IMR-90 (cell line): ENCODE results near the gene MICAL3. TPM values are rescaled to one million over a fixed set of nuclear protein-coding genes. Genes with fewer than 3 reads are reported as not detected.

ENCODE experiments used
- ATAC-seq: fragments of 200-7000 bp; cut with Tn5 transposase; 2 replicates; pipeline ENCODE4 v1.9.1; 2020; ENCODE audit warnings: low read depth, mild to moderate bottlenecking, moderate library complexity
- BruUV-seq: library from RNA; stranded (reverse); fragments of 400-500 nt; replicated peaks from 2 replicates; lab custom pipeline; 2021; lab: Mats Ljungman, UMichigan
- CTCF ChIA-PET: fragments of 300-600 bp; formaldehyde crosslinking; extraction: SDS; loops from one replicate; lab custom pipeline; 2021; ENCODE audit warnings: antibody characterized with exemption; lab: Yijun Ruan, JAX
- POLR2A ChIA-PET: fragments of 300-600 bp; sonication (Branson Sonifier 250); formaldehyde crosslinking; loops from one replicate; lab custom pipeline; 2022; ENCODE audit warnings: antibody characterized with exemption; ENCODE audit not compliant: unreplicated experiment; lab: Charles Lee
- DNase-seq: peaks from one replicate; pipeline ENCODE4 v3.0.0; 2013
- H2AFZ ChIP-seq: replicated peaks from 2 replicates; pipeline ENCODE3; 2013; ENCODE audit warnings: low read length, mild to moderate bottlenecking; ENCODE audit not compliant: poor library complexity
- H2AK5ac ChIP-seq: 2 replicates; pipeline ENCODE4 v1.6.1; 2013; ENCODE audit warnings: low read depth, low read length, inconsistent platforms
- H2AK9ac ChIP-seq: replicated peaks from 2 replicates; pipeline ENCODE3; 2013; ENCODE audit warnings: mild to moderate bottlenecking, low read depth, low read length, moderate library complexity; ENCODE audit not compliant: poor library complexity
- H2BK120ac ChIP-seq: 2 replicates; pipeline ENCODE4 v1.6.1; 2013; ENCODE audit warnings: low read depth, low read length, inconsistent platforms
- H2BK15ac ChIP-seq: 3 replicates; pipeline ENCODE4 v1.6.1; 2013; ENCODE audit warnings: low read depth, low read length, inconsistent platforms
- H2BK20ac ChIP-seq: 2 replicates; pipeline ENCODE4 v1.6.1; 2013; ENCODE audit warnings: low read depth, mild to moderate bottlenecking, inconsistent platforms, low read length, moderate library complexity
- H2BK5ac ChIP-seq: 2 replicates; pipeline ENCODE4 v1.6.1; 2013; ENCODE audit warnings: mild to moderate bottlenecking, low read depth, low read length, inconsistent platforms; ENCODE audit not compliant: poor library complexity, severe bottlenecking
- H3K14ac ChIP-seq: replicated peaks from 2 replicates; pipeline ENCODE4 v1.6.1; 2013; ENCODE audit warnings: low read depth, low read length, inconsistent platforms
- H3K18ac ChIP-seq: 2 replicates; pipeline ENCODE4 v1.6.1; 2013; ENCODE audit warnings: low read depth, low read length, control low read depth
- H3K23ac ChIP-seq: 2 replicates; pipeline ENCODE4 v1.6.1; 2013; ENCODE audit warnings: low read depth, low read length, inconsistent platforms
- H3K27ac ChIP-seq: 2 replicates; pipeline ENCODE4 v1.5.1; 2013; ENCODE audit warnings: mild to moderate bottlenecking, control low read depth, low read length; ENCODE audit not compliant: insufficient read depth
- H3K27me3 ChIP-seq: 2 replicates; pipeline ENCODE4 v1.6.1; 2013; ENCODE audit warnings: low read length; ENCODE audit not compliant: control insufficient read depth, insufficient read depth
- H3K36me3 ChIP-seq: 2 replicates; pipeline ENCODE4 v1.6.1; 2013; ENCODE audit warnings: low read length, mixed read lengths; ENCODE audit not compliant: control insufficient read depth, insufficient read depth
- H3K4ac ChIP-seq: 2 replicates; pipeline ENCODE4 v1.6.1; 2013; ENCODE audit warnings: low read depth, low read length, inconsistent platforms
- H3K4me1 ChIP-seq: 2 replicates; pipeline ENCODE4 v1.6.1; 2013; ENCODE audit warnings: low read length, mixed read lengths; ENCODE audit not compliant: control insufficient read depth, insufficient read depth
- H3K4me2 ChIP-seq: 2 replicates; pipeline ENCODE4 v1.6.1; 2013; ENCODE audit warnings: low read depth, mild to moderate bottlenecking, control low read depth, low read length, moderate library complexity
- H3K4me3 ChIP-seq: 2 replicates; pipeline ENCODE4 v1.5.1; 2013; ENCODE audit warnings: low read depth, mild to moderate bottlenecking, control low read depth, low read length, moderate library complexity; ENCODE audit not compliant: insufficient read depth
- H3K56ac ChIP-seq: 2 replicates; pipeline ENCODE4 v1.6.1; 2013; ENCODE audit warnings: low read length, inconsistent platforms; ENCODE audit not compliant: insufficient read depth; ENCODE audit errors: extremely low read depth
- H3K79me1 ChIP-seq, 2 experiments: 2 replicates each; pipeline ENCODE4 v1.6.1; 2013; ENCODE audit warnings: low read length in 2 of 2, inconsistent platforms in 1 of 2, low read depth in 1 of 2
- H3K9ac ChIP-seq: 2 replicates; pipeline ENCODE4 v1.6.1; 2013; ENCODE audit warnings: low read depth, low read length, control low read depth
- H3K9me1 ChIP-seq: 2 replicates; pipeline ENCODE4 v1.6.1; 2013; ENCODE audit warnings: low read length, inconsistent platforms; ENCODE audit not compliant: insufficient read depth
- H3K9me3 ChIP-seq: 2 replicates; pipeline ENCODE4 v1.6.1; 2013; ENCODE audit warnings: low read length; ENCODE audit not compliant: control insufficient read depth, insufficient read depth
- H4K20me1 ChIP-seq: 2 replicates; pipeline ENCODE4 v1.6.1; 2013; ENCODE audit warnings: low read length, inconsistent platforms; ENCODE audit not compliant: insufficient read depth
- H4K5ac ChIP-seq: 2 replicates; pipeline ENCODE4 v1.6.1; 2013; ENCODE audit warnings: mild to moderate bottlenecking, low read depth, low read length, control low read depth
- H4K8ac ChIP-seq, 2 experiments: 2 replicates each; pipeline ENCODE4 v1.6.1; 2013; ENCODE audit warnings: low read depth in 2 of 2, low read length in 2 of 2, control low read depth in 1 of 2, inconsistent platforms in 1 of 2
- H4K91ac ChIP-seq: 2 replicates; pipeline ENCODE4 v1.6.1; 2013; ENCODE audit warnings: low read depth, low read length, inconsistent platforms; ENCODE audit not compliant: insufficient read depth
- MXI1 ChIP-seq: IDR thresholded peaks from 2 replicates; pipeline ENCODE4 v1.6.1; 2012; ENCODE audit warnings: low read depth, mild to moderate bottlenecking, low read length, moderate library complexity, borderline replicate concordance
- WGBS, 2 experiments: methylation state at CpG; one replicate each; pipeline versions ENCODE4 v1.1.5 to v1.1.7; 2013; ENCODE audit warnings: missing lambda C conversion rate in 2 of 2; ENCODE audit not compliant: insufficient read length in 1 of 2; ENCODE audit errors: extremely low coverage in 2 of 2; 5-methylcytosine and 5-hydroxymethylcytosine counted together
- dilution Hi-C: fragments of 300-500 bp; cut with HindIII; formaldehyde crosslinking; loops from one replicate; pipeline ENCODE4 v1.14.3; 2018; ENCODE audit warnings: low sequenced_read_pairs; ENCODE audit not compliant: unreplicated experiment
- in situ Hi-C: fragments of 300-500 bp; cut with MboI; formaldehyde crosslinking; loops from 3 replicates; pipeline ENCODE4 v1.14.3; 2019; ENCODE audit warnings: low sequenced_read_pairs, inconsistent platforms, mixed read lengths
- intact Hi-C: fragments of 100-400 bp; cut with micrococcal nuclease; formaldehyde crosslinking; loops from 2 replicates; pipeline ENCODE4 v1.10.0; 2022
- polyA plus RNA-seq, 3 experiments: library from polyadenylated mRNA; depleted of rRNA; stranded (reverse); fragments of >200 nt; gene quantifications; 2 replicates each; pipeline ENCODE4 v1.2.3, GENCODE V29; 2012; ENCODE audit warnings: low replicate concordance in 1 of 3
- total RNA-seq: library from RNA; depleted of rRNA; stranded (reverse); fragments of >200 nt; gene quantifications from 2 replicates; pipeline ENCODE4 v1.2.3, GENCODE V29; 2012

MICAL3 gene
- total and polyA plus RNA-seq, 2 of the 4 experiments (the other 2 are of a cell fraction) = 17.6 to 26.8 TPM

DNA sequence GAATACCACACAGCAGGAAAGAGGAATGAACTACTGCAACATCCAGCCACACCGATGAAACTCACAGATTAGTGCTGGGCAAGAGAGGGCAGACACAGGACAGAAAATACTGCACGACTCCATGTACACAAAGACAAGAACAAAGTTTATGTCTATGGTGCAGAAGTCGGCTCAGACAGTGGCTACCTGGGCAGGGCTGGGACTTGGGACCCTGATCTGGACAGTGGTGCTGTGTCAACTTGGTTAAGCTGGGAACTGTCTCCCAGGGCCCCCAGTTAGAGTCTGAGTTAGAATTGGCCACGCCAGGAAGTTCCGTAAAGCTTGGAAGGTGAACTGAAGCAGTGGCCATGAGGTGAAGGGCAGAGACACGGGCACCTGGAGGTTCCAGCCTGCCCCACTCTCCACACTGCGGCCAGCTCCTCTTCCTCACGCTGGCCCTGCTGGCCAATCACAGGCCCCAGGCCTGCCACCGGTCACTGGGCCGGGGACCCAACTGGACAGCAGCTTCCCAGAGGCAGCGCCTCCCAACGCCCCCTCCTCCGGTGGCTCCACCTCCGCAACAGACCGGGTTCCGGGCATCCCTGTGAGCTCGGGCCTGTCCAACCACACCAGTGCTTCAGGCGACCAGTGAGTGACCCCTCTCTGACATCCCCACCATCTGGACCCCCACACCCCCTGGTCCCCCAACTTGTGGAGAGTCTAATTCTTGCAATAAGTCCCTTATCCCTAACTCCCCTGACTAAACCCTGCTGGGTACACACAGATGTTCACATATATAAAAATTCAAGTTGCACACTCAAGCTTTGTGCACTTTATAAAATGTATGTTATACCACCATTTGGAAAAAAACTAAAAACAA lies 93.7 kb downstream of the MICAL3 start:
- Histone ChIP-seq H4K20me1 (peaks cover 34% of the 10 kb centered on the region), H3K18ac (no peak overlapping the region), H4K91ac (no peak overlapping the region), H3K23ac (no peak overlapping the region), H3K4ac (no peak overlapping the region), H3K9me3 (no peaks in the 10 kb centered on the region), H3K56ac (no peak overlapping the region), H3K4me3 (no peak overlapping the region), H2BK120ac (no peak overlapping the region), H2BK5ac (no peak overlapping the region), H3K36me3 (no peaks in the 10 kb centered on the region), H3K27ac (no peak overlapping the region), H3K27me3 (no peaks in the 10 kb centered on the region), H4K5ac (no peak overlapping the region), H2BK20ac (no peak overlapping the region), H2AK5ac (no peak overlapping the region), H3K9ac (no peak overlapping the region), H3K4me1 (peaks cover 6% of the 10 kb centered on the region), H3K79me1 (peaks cover 33 to 49% of the 10 kb centered on the region in 2 experiments), H4K8ac (no peak overlapping the region), H2BK15ac (no peak overlapping the region), H3K9me1 (peaks cover 14% of the 10 kb centered on the region), H3K14ac (no peak overlapping the region), H2AFZ (no peak overlapping the region), H2AK9ac (no peak overlapping the region), H3K4me2 (no peak overlapping the region)
- BruUV-seq = no TSS peak
- CTCF ChIA-PET = no interaction called here
- WGBS, 2 experiments = 100% methylated on average over 5 of the region's 18 CpGs; no CpG with 5 or more reads in 1 of the 2 experiments
- DNase-seq (no peak), ATAC-seq (no peak)
- TF ChIP-seq MXI1 = no peak
- in situ Hi-C loops = no loop called here
- dilution Hi-C loops = no loop called here
- intact Hi-C loops = no loop called here
- POLR2A ChIA-PET = interaction anchor here (0.5 kb wide), 1 partner anchor 12 kb away, joined by 4 read pairs; no protein-coding TSS in a partner anchor
